H1 (cell line): ENCODE measurements around the gene SDF2L1. TPM values are rescaled to one million over a fixed set of nuclear protein-coding genes. Genes with fewer than 3 reads are reported as not detected.

Source experiments
- CBX8 ChIP-seq: fragments of 300-800, 300-1000 bp; sonication (generic); IDR thresholded peaks from 2 replicates; pipeline ENCODE4 v1.7.1; 2016; ENCODE audit warnings: low read depth, low read length, borderline replicate concordance
- MAFK ChIP-seq: IDR thresholded peaks from 2 replicates; pipeline ENCODE4 v1.6.1; 2012; ENCODE audit warnings: low read depth, mild to moderate bottlenecking, improper control_type of control experiment, low read length
- NRF1 ChIP-seq: IDR thresholded peaks from 2 replicates; pipeline ENCODE4 v1.6.1; 2011; ENCODE audit warnings: mild to moderate bottlenecking, low read depth, low read length, improper control_type of control experiment
- RXRA ChIP-seq: IDR thresholded peaks from 2 replicates; pipeline ENCODE4 v1.6.1; 2011; ENCODE audit warnings: low read depth, mild to moderate bottlenecking, low read length, moderate library complexity; ENCODE audit not compliant: insufficient read depth
- SP4 ChIP-seq: IDR thresholded peaks from 2 replicates; pipeline ENCODE4 v1.6.1; 2012; ENCODE audit warnings: low read length, inconsistent platforms
- TAF1 ChIP-seq: IDR thresholded peaks from 2 replicates; pipeline ENCODE4 v1.6.1; 2011; ENCODE audit warnings: mild to moderate bottlenecking, low read depth, low read length
- polyA plus RNA-seq, 7 experiments: library from polyadenylated mRNA; depleted of rRNA in 3 of 7; stranded (reverse) in 5 of 7; unstranded in 2 of 7; fragments of >200 nt in 5 of 7; fragments of 200-250 nt in 2 of 7; gene quantifications; 1 replicate in 5 of 7; 2 replicates in 1 of 7; 4 replicates in 1 of 7; pipeline versions ENCODE4 v1.2.1 to v1.2.3, GENCODE V29; 2011 to 2013; ENCODE audit warnings: missing spikeins in 2 of 7, mixed read lengths in 2 of 7
- total RNA-seq: library from RNA; stranded (reverse); fragmentation: NEBNext Ultra II Directional; extraction: Animal tissue kit (Norgen Biotek cat#: 25700); gene quantifications from 2 replicates; pipeline ENCODE4 v1.2.1, GENCODE V29; 2021
- TF ChIP-seq, protein P1 (sequence below): IDR thresholded peaks from 2 replicates; pipeline ENCODE4 v1.6.1; 2012; ENCODE audit warnings: inconsistent platforms

The SDF2L1 gene
- total and polyA plus RNA-seq, 2 of the 8 experiments (the other 6 are each of a cell fraction or from before 2014, with no cell fraction given), result 51.1 to 59.6 TPM

DNA sequence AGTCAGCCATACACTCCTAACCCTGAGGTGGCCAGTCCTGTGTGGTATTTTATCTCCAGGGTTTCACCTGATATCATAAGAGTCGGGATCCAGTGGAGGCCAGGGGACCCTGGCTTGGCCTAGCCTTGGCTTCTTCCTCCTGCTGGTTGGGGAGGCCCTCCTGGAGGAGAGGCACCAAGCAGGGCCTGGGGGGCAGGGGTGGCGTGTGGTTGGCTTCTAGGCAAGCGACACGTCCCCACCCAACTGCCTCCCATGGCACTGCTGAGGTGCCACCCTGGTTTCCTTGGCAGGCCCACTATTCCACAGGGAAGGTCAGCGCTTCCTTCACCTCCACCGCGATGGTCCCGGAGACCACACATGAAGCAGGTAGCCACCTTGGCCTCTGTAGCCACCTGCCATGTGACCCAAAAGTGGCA lies 44.1 kb downstream of the SDF2L1 start (continued):
- no peak for TF ChIP-seq SP4
- TF ChIP-seq RXRA, result no peak
- no peak for TF ChIP-seq TAF1
- TF ChIP-seq, protein P1, sequence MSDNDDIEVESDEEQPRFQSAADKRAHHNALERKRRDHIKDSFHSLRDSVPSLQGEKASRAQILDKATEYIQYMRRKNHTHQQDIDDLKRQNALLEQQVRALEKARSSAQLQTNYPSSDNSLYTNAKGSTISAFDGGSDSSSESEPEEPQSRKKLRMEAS, result no peak
- TF ChIP-seq MAFK, result no peak
- no peak for TF ChIP-seq CBX8
- TF ChIP-seq NRF1, result no peak
- TF ChIP-seq, all 59 proteins: peak for 0
